HEK293 (cell line): ENCODE results near the gene LRIF1.

Experiments
- CTCF ChIA-PET: fragments of 350-600 bp; formaldehyde crosslinking; extraction: SDS; loops from one replicate; lab custom pipeline; 2021; ENCODE audit warnings: antibody characterized with exemption; lab: Yijun Ruan, JAX
- POLR2A ChIA-PET: fragments of 300-600 bp; formaldehyde crosslinking; extraction: SDS; loops from one replicate; lab custom pipeline; 2020; ENCODE audit warnings: antibody characterized with exemption, inconsistent platforms; lab: Yijun Ruan, JAX
- H3K27ac ChIP-seq: fragments of 200-500 bp; sonication (Bioruptor generic); 2 replicates; pipeline ENCODE4 v1.5.1; 2014; ENCODE audit warnings: low read depth, low read length, control low read depth, inconsistent platforms; ENCODE audit errors: extremely low read depth
- H3K36me3 ChIP-seq, 2 experiments: fragments of 200-500 bp in 1 of 2; sonication (Bioruptor generic) in 1 of 2; 1 replicate in 1 of 2; 2 replicates in 1 of 2; pipeline ENCODE4 v1.5.1; 2014 to 2017; ENCODE audit warnings: inconsistent platforms in 2 of 2, low read length in 2 of 2; ENCODE audit not compliant: control insufficient read depth in 2 of 2, insufficient read depth in 1 of 2
- H3K4me1 ChIP-seq: fragments of 200-500 bp; sonication (Bioruptor generic); 2 replicates; pipeline ENCODE4 v1.5.1; 2014; ENCODE audit warnings: mild to moderate bottlenecking, low read length, inconsistent platforms; ENCODE audit not compliant: control insufficient read depth, insufficient read depth
- H3K4me3 ChIP-seq: 2 replicates; pipeline ENCODE4 v1.5.1; 2011; ENCODE audit warnings: low read depth, mild to moderate bottlenecking, control low read depth, low read length, moderate library complexity
- H3K9me3 ChIP-seq: fragments of 200-500 bp; sonication (Bioruptor generic); 2 replicates; pipeline ENCODE4 v1.5.1; 2014; ENCODE audit warnings: low read depth, low read length, inconsistent platforms; ENCODE audit not compliant: control insufficient read depth, insufficient read depth
- BCL6B ChIP-seq: fragments of 450-650 bp; formaldehyde crosslinking; IDR thresholded peaks from 2 replicates; pipeline ENCODE4 v1.5.1; 2017; ENCODE audit warnings: missing biosample characterization, missing genetic modification characterization
- HOXA7 ChIP-seq: sonication (generic); formaldehyde crosslinking; IDR thresholded peaks from 2 replicates; pipeline ENCODE4 v1.8.1; 2022; ENCODE audit warnings: missing genetic modification reagents, borderline replicate concordance
- KLF8 ChIP-seq: fragments of 450-650 bp; formaldehyde crosslinking; IDR thresholded peaks from 2 replicates; pipeline ENCODE4 v1.5.1; 2016; ENCODE audit warnings: missing biosample characterization, missing genetic modification characterization
- MEIS1 ChIP-seq: sonication (generic); formaldehyde crosslinking; IDR thresholded peaks from 2 replicates; pipeline ENCODE4 v1.8.1; 2022; ENCODE audit warnings: missing genetic modification reagents, mild to moderate bottlenecking, borderline replicate concordance
- OSR2 ChIP-seq: fragments of 450-650 bp; formaldehyde crosslinking; IDR thresholded peaks from 2 replicates; pipeline ENCODE4 v1.5.1; 2016; ENCODE audit warnings: missing biosample characterization, missing genetic modification characterization
- OVOL3 ChIP-seq: fragments of 450-650 bp; formaldehyde crosslinking; IDR thresholded peaks from 2 replicates; pipeline ENCODE4 v1.5.1; 2016; ENCODE audit warnings: missing biosample characterization, missing genetic modification characterization
- PATZ1 ChIP-seq: fragments of 450-650 bp; formaldehyde crosslinking; IDR thresholded peaks from 2 replicates; pipeline ENCODE4 v1.5.1; 2016; ENCODE audit warnings: missing biosample characterization, missing genetic modification characterization
- TSHZ1 ChIP-seq: fragments of 450-650 bp; formaldehyde crosslinking; IDR thresholded peaks from 2 replicates; pipeline ENCODE4 v1.5.1; 2016; ENCODE audit warnings: missing biosample characterization, missing genetic modification characterization, borderline replicate concordance
- ZBTB21 ChIP-seq: fragments of 450-650 bp; formaldehyde crosslinking; IDR thresholded peaks from 2 replicates; pipeline ENCODE4 v1.5.1; 2017; ENCODE audit warnings: missing biosample characterization, missing genetic modification characterization
- ZBTB44 ChIP-seq: fragments of 450-650 bp; IDR thresholded peaks from 2 replicates; pipeline ENCODE4 v1.5.1; 2018; ENCODE audit warnings: missing biosample characterization, mild to moderate bottlenecking, missing genetic modification characterization
- ZFP3 ChIP-seq: fragments of 450-650 bp; formaldehyde crosslinking; IDR thresholded peaks from 2 replicates; pipeline ENCODE4 v1.5.1; 2016; ENCODE audit warnings: low read depth, missing biosample characterization, missing genetic modification characterization
- ZNF274 ChIP-seq, 2 experiments: fragments of 200-500 bp in 1 of 2; fragments of 450-650 bp in 1 of 2; sonication (Bioruptor generic) in 1 of 2; formaldehyde crosslinking in 1 of 2; IDR thresholded peaks; 2 replicates each; pipeline versions ENCODE4 v1.5.1 to v1.6.1; 2014 to 2016; ENCODE audit warnings: borderline replicate concordance in 1 of 2, inconsistent platforms in 1 of 2, low read length in 1 of 2, missing biosample characterization in 1 of 2, missing genetic modification characterization in 1 of 2
- ZNF292 ChIP-seq: fragments of 450-650 bp; formaldehyde crosslinking; IDR thresholded peaks from 2 replicates; pipeline ENCODE4 v1.5.1; 2016; ENCODE audit warnings: low read depth, missing biosample characterization, missing genetic modification characterization, borderline replicate concordance
- ZNF366 ChIP-seq: fragments of 450-650 bp; formaldehyde crosslinking; conservative IDR thresholded peaks from 2 replicates; pipeline ENCODE4 v1.5.1; 2016; ENCODE audit warnings: missing biosample characterization, missing genetic modification characterization
- ZNF391 ChIP-seq: fragments of 450-650 bp; formaldehyde crosslinking; IDR thresholded peaks from 2 replicates; pipeline ENCODE4 v1.5.1; 2016; ENCODE audit warnings: low read depth, missing biosample characterization, missing genetic modification characterization, borderline replicate concordance
- ZNF423 ChIP-seq: fragments of 450-650 bp; formaldehyde crosslinking; IDR thresholded peaks from 2 replicates; pipeline ENCODE4 v1.5.1; 2016; ENCODE audit warnings: missing biosample characterization, missing genetic modification characterization
- ZNF555 ChIP-seq: fragments of 450-650 bp; formaldehyde crosslinking; conservative IDR thresholded peaks from 2 replicates; pipeline ENCODE4 v1.5.1; 2017; ENCODE audit warnings: missing biosample characterization, mild to moderate bottlenecking, missing genetic modification characterization, inconsistent platforms
- ZNF560 ChIP-seq: fragments of 450-650 bp; formaldehyde crosslinking; IDR thresholded peaks from 2 replicates; pipeline ENCODE4 v1.5.1; 2017; ENCODE audit warnings: missing biosample characterization, missing genetic modification characterization, borderline replicate concordance
- ZNF692 ChIP-seq: fragments of 450-650 bp; formaldehyde crosslinking; IDR thresholded peaks from 2 replicates; pipeline ENCODE4 v1.5.1; 2016; ENCODE audit warnings: missing biosample characterization, missing genetic modification characterization
- ZNF707 ChIP-seq: fragments of 450-650 bp; formaldehyde crosslinking; IDR thresholded peaks from 2 replicates; pipeline ENCODE4 v1.5.1; 2016; ENCODE audit warnings: missing biosample characterization, missing genetic modification characterization
- ZNF791 ChIP-seq: fragments of 450-650 bp; formaldehyde crosslinking; IDR thresholded peaks from 2 replicates; pipeline ENCODE4 v1.5.1; 2016; ENCODE audit warnings: missing biosample characterization, missing genetic modification characterization
- ZSCAN23 ChIP-seq: fragments of 450-650 bp; formaldehyde crosslinking; IDR thresholded peaks from 2 replicates; pipeline ENCODE4 v1.5.1; 2016; ENCODE audit warnings: missing biosample characterization, missing genetic modification characterization
- ZSCAN30 ChIP-seq: fragments of 450-650 bp; IDR thresholded peaks from 2 replicates; pipeline ENCODE4 v1.5.1; 2018; ENCODE audit warnings: missing biosample characterization, mild to moderate bottlenecking, missing genetic modification characterization, moderate library complexity
- ZXDB ChIP-seq: fragments of 450-650 bp; formaldehyde crosslinking; IDR thresholded peaks from 2 replicates; pipeline ENCODE4 v1.5.1; 2016; ENCODE audit warnings: missing biosample characterization, missing genetic modification characterization

Gene LRIF1

GRCh38 chr1:110899458-110899843 lies 64.3 kb downstream of the LRIF1 start:
- CTCF ChIA-PET = no interaction called here

GRCh38 chr1:110898734-110899457 lies 64.8 kb downstream of the LRIF1 start:
- Histone ChIP-seq H3K4me3 (no peak overlapping the region), H3K27ac (no peak overlapping the region), H3K4me1 (no peaks in the 10 kb centered on the region)
- ChIA-PET POLR2A (no interaction called here), CTCF (interaction anchor here (0.6 kb wide), 2 partner anchors 12 to 344 kb away, joined by 3 read pairs; no protein-coding TSS in a partner anchor)
- TF ChIP-seq ZNF423 (tag by site-specific recombination) (no peak), BCL6B (no peak), ZNF707 (no peak), ZNF555 (tag by site-specific recombination) (no peak), ZNF391 (no peak), ZNF560 (tag by site-specific recombination) (no peak), OSR2 (tag by site-specific recombination) (no peak), ZSCAN23 (tag by site-specific recombination) (no peak), ZNF692 (no peak), ZXDB (tag by site-specific recombination) (no peak), ZNF791 (tag by site-specific recombination) (no peak), ZSCAN30 (tag by site-specific recombination) (no peak), TSHZ1 (no peak), ZBTB21 (no peak), PATZ1 (tag by site-specific recombination) (no peak), KLF8 (no peak), ZNF292 (tag by site-specific recombination) (no peak), ZNF274 (IDR thresholded peaks at IDR 0.05; ENCODE audit: low read length) (no peak), ZNF274 (tag by site-specific recombination; IDR thresholded peaks at IDR 0.05; ENCODE audit: borderline replicate concordance) (no peak), OVOL3 (tag by site-specific recombination) (no peak)
- TF ChIP-seq, all 188 proteins: peak for 0
- Histone ChIP-seq H3K36me3 (no peaks in the 10 kb centered on the region), H3K9me3 (no peaks in the 10 kb centered on the region)

More at GRCh38 chr1:110899458-110899843, 64.3 kb downstream of the LRIF1 start:
- Histone ChIP-seq H3K27ac (no peak overlapping the region), H3K4me3 (no peak overlapping the region), H3K36me3 (no peaks in the 10 kb centered on the region), H3K9me3 (no peaks in the 10 kb centered on the region), H3K4me1 (no peaks in the 10 kb centered on the region)
- TF ChIP-seq HOXA7 (CRISPR knock-in tag) (no peak), ZFP3 (tag by site-specific recombination) (no peak), MEIS1 (no peak), ZNF366 (tag by site-specific recombination) (no peak), ZBTB44 (tag by site-specific recombination) (no peak)
- TF ChIP-seq, all 188 proteins: peak for 0
- POLR2A ChIA-PET = no interaction called here
